GM12801 (cell line): ENCODE data around the gene TP53I11.

Experiments
- TF ChIP-seq, protein P1 (sequence below): IDR thresholded peaks from one replicate; pipeline ENCODE4 v1.5.1; 2011; ENCODE audit warnings: control low read depth; ENCODE audit not compliant: insufficient read length; ENCODE audit errors: extremely low read depth

TP53I11 gene

DNA sequence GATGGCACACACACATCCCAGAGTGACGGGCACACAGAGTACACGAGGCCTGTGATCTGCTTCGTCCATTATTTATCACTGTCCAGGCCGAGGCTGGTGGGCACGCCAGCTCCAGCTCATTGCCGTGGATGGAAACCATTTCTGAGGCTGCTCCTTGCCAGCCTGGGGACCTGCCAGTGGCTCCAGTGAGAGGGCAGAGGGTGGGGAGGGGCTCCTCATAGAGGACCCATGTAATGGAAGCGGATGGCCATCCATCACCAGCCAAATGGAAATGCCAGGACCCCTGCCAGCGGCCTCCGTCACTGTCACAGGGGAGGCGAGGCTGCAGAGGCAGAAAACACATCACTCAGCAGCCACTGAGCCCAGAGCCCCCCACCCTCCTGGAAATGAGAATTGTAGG, 35.7 kb downstream of the TP53I11 start:
- TF ChIP-seq, protein P1, sequence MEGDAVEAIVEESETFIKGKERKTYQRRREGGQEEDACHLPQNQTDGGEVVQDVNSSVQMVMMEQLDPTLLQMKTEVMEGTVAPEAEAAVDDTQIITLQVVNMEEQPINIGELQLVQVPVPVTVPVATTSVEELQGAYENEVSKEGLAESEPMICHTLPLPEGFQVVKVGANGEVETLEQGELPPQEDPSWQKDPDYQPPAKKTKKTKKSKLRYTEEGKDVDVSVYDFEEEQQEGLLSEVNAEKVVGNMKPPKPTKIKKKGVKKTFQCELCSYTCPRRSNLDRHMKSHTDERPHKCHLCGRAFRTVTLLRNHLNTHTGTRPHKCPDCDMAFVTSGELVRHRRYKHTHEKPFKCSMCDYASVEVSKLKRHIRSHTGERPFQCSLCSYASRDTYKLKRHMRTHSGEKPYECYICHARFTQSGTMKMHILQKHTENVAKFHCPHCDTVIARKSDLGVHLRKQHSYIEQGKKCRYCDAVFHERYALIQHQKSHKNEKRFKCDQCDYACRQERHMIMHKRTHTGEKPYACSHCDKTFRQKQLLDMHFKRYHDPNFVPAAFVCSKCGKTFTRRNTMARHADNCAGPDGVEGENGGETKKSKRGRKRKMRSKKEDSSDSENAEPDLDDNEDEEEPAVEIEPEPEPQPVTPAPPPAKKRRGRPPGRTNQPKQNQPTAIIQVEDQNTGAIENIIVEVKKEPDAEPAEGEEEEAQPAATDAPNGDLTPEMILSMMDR, result no peak

DNA sequence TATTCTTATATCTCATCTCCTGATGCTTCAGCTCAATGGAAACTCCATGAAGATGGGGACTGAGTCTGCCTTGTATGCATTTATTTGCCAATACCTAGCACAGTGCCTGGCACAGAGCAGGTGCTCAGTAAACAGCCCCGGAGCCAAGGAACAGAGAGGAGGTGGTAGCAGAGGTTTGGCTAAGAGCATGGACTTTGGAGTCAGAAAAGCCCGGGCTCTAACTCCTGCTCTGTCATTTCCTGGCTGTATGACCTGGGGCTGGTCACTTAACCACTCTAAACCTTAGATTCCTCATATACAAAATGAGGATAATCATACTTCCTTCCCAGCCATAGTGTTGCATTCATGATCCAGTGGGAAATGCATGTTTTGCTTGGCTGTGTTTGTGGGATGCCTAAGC, 36.6 kb downstream of the TP53I11 start:
- TF ChIP-seq, protein P1, result no peak

DNA sequence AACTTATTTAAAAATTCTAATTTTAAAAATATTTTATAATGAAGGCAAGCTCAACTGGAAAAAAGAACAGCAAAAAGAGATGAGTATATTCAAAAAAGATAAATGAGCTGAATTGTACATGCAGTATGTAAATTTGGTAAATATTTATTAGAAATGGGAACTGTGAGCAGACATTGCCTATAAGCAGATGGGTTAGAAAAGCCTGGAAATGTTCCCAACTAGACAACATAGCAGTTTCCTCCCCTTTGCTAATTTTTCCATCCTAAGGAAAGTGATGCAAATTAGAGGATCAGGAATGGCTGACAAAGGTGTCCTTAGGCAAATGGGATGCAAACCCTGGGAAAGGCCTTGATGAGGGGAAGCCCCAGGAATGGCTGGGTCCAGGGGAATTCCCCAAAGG, 37.2 kb downstream of the TP53I11 start:
- TF ChIP-seq, protein P1, result no peak

DNA sequence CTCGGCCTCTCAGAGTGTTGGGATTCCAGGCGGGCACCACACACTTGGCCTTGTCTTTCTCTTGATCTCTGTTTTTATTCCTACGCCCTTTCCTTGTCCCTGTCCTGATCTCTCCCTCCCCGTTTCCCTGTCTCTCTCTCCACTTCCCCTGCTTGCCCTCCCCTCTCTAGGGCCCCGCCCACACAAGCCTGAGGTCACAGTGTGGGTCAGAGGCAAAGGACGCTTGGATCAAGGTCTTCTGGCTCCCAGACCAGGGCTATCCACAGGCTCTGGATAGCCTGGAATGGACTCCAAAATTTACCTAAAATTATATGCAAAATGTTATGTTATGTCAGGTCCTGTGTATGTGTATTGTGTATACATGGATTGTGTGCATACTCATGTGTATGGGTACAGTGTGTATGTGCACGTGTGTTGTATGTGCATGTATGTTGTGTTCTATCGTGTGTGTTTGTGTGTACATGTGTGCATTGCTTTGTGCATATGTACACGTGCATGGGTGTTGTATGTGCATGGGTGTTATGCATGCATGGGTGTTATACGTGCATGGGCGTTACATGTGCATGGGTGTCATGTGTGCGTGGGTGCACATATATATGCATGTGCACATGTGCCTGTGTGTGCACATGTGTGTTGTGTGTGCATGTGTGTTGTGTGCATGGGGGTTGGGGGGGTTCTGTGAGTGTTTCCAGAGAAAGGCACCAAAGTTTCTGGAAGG, 38.3 kb downstream of the TP53I11 start:
- TF ChIP-seq, protein P1, result no peak

DNA sequence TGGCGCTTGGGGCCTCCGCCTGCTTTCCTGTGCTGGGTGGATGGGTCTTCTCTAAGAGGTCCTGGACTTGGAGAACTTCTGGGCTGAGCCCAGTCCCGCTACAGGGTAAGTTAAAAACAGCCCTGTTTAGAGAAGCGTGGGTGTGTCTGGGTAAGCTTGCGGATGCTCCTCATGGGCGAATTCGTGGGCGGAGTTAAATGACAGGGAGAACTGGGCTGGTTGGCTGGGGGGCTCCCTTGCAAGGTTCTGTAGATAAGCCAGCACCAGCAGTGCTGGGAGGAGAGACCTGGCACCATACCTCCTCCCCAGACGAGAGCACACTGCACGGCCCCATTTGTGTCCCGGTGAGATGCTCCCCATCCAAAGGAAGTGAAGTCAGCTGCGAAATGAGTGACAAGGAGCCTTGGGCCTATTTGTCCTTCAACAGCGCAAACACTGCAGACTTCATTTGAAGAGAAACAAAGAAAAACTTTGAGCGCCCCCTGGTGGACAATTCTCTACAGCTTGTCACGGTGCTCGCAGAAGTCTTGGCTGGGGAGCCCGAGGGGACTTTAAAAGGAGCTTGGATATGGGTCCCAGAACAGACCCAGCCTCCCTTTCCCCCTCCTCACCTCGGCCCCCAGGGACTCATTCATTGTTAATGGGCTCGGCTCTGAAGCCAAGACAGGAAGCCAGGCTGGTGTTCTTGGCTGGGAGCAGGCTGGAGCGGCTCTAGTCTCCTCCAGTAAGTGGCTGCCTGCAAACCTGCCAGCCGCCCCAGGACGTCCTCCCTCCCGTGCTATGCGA, 39.5 kb downstream of the TP53I11 start:
- TF ChIP-seq, protein P1, result no peak

DNA sequence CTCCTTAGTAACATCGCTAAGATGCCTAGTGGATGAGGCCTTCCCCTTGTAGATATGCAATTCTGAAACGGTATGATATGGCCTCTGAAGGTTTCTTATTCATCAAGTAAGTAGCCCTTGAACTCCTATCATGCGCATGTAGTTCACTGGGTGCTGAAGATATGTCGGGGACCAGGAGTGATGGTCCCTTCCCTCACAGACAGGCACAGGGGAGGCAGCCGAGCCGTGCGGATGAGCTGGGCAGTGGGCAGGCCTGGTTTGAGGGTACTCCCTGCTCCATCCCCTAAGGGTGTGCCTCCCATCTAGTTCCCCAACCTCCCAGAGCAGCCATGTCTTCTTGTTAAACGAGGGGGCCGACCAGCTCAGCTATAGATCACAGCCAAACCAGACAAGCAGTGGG, 40.1 kb downstream of the TP53I11 start:
- TF ChIP-seq, protein P1, result no peak

DNA sequence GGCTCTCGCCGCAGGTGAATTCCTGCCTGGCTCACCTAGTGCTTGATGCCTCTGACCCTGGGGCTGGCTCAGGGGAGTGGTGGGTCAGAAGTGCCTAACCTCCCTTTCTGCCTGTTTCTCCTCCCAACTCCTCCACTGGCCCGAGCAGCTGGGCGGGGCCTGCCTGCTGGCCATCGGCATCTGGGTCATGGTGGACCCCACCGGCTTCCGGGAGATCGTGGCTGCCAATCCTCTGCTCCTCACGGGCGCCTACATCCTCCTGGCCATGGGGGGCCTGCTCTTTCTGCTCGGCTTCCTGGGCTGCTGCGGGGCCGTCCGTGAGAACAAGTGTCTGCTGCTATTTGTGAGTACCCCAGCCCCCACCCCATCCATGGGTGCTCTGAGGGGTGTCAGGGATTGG, 41.1 kb downstream of the TP53I11 start:
- TF ChIP-seq, protein P1, result no peak
